Natural killer cell (primary cell): ENCODE data around the gene IFT43. TPM values are rescaled to one million over a fixed set of nuclear protein-coding genes. Genes with fewer than 3 reads are reported as not detected.

Experiments used
- ATAC-seq, 3 donors: fragments of 150-1000 bp in 2 of 3; fragments of 200-7000 bp in 1 of 3; cut with Tn5 transposase; 1 replicate in 1 of 3; 2 replicates in 2 of 3; pipeline ENCODE4 v1.10.0; 2021; ENCODE audit warnings: mild to moderate bottlenecking in 2 of 3, moderate library complexity in 2 of 3
- DNase-seq, 2 donors: peaks; one replicate each; pipeline versions ENCODE4 v3.0.0 to v3.0.0-alpha.2; 2013 to 2021; ENCODE audit warnings: mixed read lengths in 1 of 2
- H3K27ac ChIP-seq: one replicate; pipeline ENCODE4 v1.5.1; 2013; ENCODE audit warnings: mild to moderate bottlenecking, low read length
- H3K27me3 ChIP-seq: one replicate; pipeline ENCODE4 v1.6.1; 2013; ENCODE audit warnings: low read length; ENCODE audit not compliant: control insufficient read depth, insufficient read depth
- H3K36me3 ChIP-seq: one replicate; pipeline ENCODE4 v1.6.1; 2013; ENCODE audit warnings: low read length; ENCODE audit not compliant: control insufficient read depth, insufficient read depth
- H3K4me1 ChIP-seq: one replicate; pipeline ENCODE4 v1.6.1; 2013; ENCODE audit warnings: low read length; ENCODE audit not compliant: control insufficient read depth, insufficient read depth
- H3K4me3 ChIP-seq: one replicate; pipeline ENCODE4 v1.5.1; 2013; ENCODE audit warnings: low read length
- H3K9me3 ChIP-seq: one replicate; pipeline ENCODE4 v1.6.1; 2013; ENCODE audit warnings: low read length; ENCODE audit not compliant: control insufficient read depth, insufficient read depth
- H3K27ac Mint-ChIP-seq, 2 donors: one replicate each; pipeline ENCODE4 v1.8.0; 2022; ENCODE audit warnings: mild to moderate bottlenecking in 2 of 2, mixed read lengths in 2 of 2, moderate library complexity in 1 of 2
- H3K27me3 Mint-ChIP-seq, 2 donors: one replicate each; pipeline ENCODE4 v1.8.0; 2022; ENCODE audit warnings: low read depth in 2 of 2, mixed read lengths in 2 of 2
- H3K36me3 Mint-ChIP-seq: one replicate; pipeline ENCODE4 v1.8.0; 2022; ENCODE audit warnings: mixed read lengths
- H3K4me1 Mint-ChIP-seq, 2 donors: one replicate each; pipeline ENCODE4 v1.8.0; 2022; ENCODE audit warnings: mixed read lengths in 2 of 2
- H3K4me3 Mint-ChIP-seq: one replicate; pipeline ENCODE4 v1.8.0; 2022; ENCODE audit warnings: mild to moderate bottlenecking, moderate library complexity, mixed read lengths
- H3K9me3 Mint-ChIP-seq, 2 donors: one replicate each; pipeline ENCODE4 v1.8.0; 2022; ENCODE audit warnings: mixed read lengths in 2 of 2
- CTCF ChIP-seq: fragments of 200-600 bp; IDR thresholded peaks from one replicate; pipeline ENCODE4 v1.8.0; 2022; ENCODE audit warnings: antibody characterized with exemption
- WGBS: methylation state at CpG from one replicate; pipeline ENCODE4 v1.1.7; 2013; ENCODE audit warnings: missing lambda C conversion rate; ENCODE audit not compliant: insufficient coverage; 5-methylcytosine and 5-hydroxymethylcytosine counted together
- intact Hi-C: fragments of 100-400 bp; cut with micrococcal nuclease; formaldehyde crosslinking; loops from one replicate; pipeline ENCODE4 v1.14.2; 2022
- total RNA-seq, 4 donors: library from RNA; stranded (reverse); fragments of 120-200 nt in 1 of 4; gene quantifications; one replicate each; pipeline versions ENCODE4 v1.2.3 to v1.2.4, GENCODE V29; 2013 to 2022

IFT43 gene
- total RNA-seq, 3 donors from 2014 or later (not counting 1 experiment from before 2014, with no cell fraction given): 19.0 to 20.8 (median 20.7) TPM

DNA sequence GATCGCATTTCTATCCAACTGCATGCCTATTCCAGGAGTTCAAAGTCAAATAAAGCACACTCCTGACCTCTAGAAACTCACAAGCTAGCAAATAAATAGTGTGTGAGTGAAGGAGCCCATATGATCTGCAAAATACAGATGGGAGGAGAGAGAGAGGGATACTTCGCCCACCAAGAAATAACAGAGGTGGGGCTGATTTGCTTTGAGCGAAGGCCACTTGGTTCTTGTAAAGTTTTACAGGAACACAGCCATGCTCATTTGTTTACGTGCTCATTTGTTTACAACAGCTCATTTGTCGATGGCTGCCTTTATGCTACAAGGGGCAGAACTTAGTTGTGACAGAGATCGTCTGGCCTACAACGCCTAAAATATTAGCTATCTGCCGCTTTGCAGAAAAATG lies 102.8 kb downstream of the IFT43 start:
- H3K27ac ChIP-seq: no peak overlapping the region
- no peaks in the 10 kb centered on the region for H3K9me3 ChIP-seq
- H3K27me3 Mint-ChIP-seq: no peaks in the 10 kb centered on the region
- no peaks in the 10 kb centered on the region for H3K4me1 Mint-ChIP-seq
- no peaks in the 10 kb centered on the region for H3K36me3 Mint-ChIP-seq
- no peak for ATAC-seq
- H3K27me3 ChIP-seq: no peaks in the 10 kb centered on the region
- WGBS: 94% methylated on average over 8 of the region's 8 CpGs
- no peak for TF ChIP-seq CTCF
- no peak for DNase-seq
- no peak overlapping the region for H3K4me3 ChIP-seq
- H3K36me3 ChIP-seq: no peaks in the 10 kb centered on the region
- no peaks in the 10 kb centered on the region for H3K9me3 Mint-ChIP-seq
- intact Hi-C loops: no loop called here
- H3K4me3 Mint-ChIP-seq: no peak overlapping the region
- H3K4me1 ChIP-seq: no peaks in the 10 kb centered on the region
- H3K27ac Mint-ChIP-seq: no peak overlapping the region

- Mint-ChIP-seq H3K4me1 (no peaks in the 10 kb centered on the region), H3K27me3 (peaks cover 0 to 2% of the 10 kb centered on the region in 2 donors), H3K9me3 (no peaks in the 10 kb centered on the region), H3K27ac (no peak overlapping the region), H3K36me3 (no peaks in the 10 kb centered on the region), H3K4me3 (no peak overlapping the region)
- no peaks in the 10 kb centered on the region for H3K9me3 ChIP-seq
- ATAC-seq (no peak), DNase-seq (no peak)
- no peak overlapping the region for H3K27ac ChIP-seq
- 82% methylated on average over 16 of the region's 16 CpGs for WGBS
- H3K27me3 ChIP-seq: no peaks in the 10 kb centered on the region
- H3K36me3 ChIP-seq: no peaks in the 10 kb centered on the region
- H3K4me3 ChIP-seq: no peak overlapping the region
- intact Hi-C loops: no loop called here
- H3K4me1 ChIP-seq: no peaks in the 10 kb centered on the region
- TF ChIP-seq CTCF: no peak
Observed at GRCh38 chr14:76088771-76089571, 103.4 kb downstream of the IFT43 start.

DNA sequence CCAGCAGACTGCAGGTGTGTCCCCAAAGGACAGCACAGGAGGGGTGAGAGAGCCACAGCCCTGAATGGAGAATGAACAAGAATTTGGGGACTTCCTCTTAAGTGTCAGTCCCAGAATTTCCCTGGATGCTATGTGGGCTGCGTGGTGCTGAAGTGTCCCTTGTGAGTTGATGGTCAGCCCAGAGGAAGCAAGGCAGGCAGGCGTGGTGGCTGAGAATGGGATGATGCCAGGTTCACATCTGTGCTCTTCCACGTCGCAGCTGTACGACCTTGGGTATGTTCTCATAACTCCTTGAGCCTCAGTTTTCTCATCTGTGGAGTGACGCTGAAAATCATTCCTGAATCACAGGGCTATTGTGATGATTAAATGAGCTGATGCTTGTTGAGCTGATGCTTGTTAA lies 104.0 kb downstream of the IFT43 start:
- intact Hi-C loops: no loop called here
- no peak overlapping the region for H3K4me3 Mint-ChIP-seq
- peaks cover 0 to 3% of the 10 kb centered on the region in 2 donors for H3K27me3 Mint-ChIP-seq
- no peaks in the 10 kb centered on the region for H3K4me1 Mint-ChIP-seq
- Histone ChIP-seq H3K36me3 (no peaks in the 10 kb centered on the region), H3K4me1 (no peaks in the 10 kb centered on the region), H3K27ac (no peak overlapping the region), H3K9me3 (no peaks in the 10 kb centered on the region), H3K27me3 (no peaks in the 10 kb centered on the region), H3K4me3 (no peak overlapping the region)
- DNase-seq (no peak), ATAC-seq (no peak)
- no peak for TF ChIP-seq CTCF
- H3K36me3 Mint-ChIP-seq: no peaks in the 10 kb centered on the region
- H3K27ac Mint-ChIP-seq: no peak overlapping the region
- 86% methylated on average over 6 of the region's 6 CpGs for WGBS
- H3K9me3 Mint-ChIP-seq: no peaks in the 10 kb centered on the region
